Bone marrow (tissue), 2 donors: ENCODE data around the gene RBM19.
A peak's percentile ranks its signal among the peaks of the same experiment; 100 is the strongest.

Source experiments
- DNase-seq, 2 donors: peaks; one replicate each; lab custom pipeline; 2025; lab: John Stamatoyannopoulos, UW

RBM19 gene

DNA sequence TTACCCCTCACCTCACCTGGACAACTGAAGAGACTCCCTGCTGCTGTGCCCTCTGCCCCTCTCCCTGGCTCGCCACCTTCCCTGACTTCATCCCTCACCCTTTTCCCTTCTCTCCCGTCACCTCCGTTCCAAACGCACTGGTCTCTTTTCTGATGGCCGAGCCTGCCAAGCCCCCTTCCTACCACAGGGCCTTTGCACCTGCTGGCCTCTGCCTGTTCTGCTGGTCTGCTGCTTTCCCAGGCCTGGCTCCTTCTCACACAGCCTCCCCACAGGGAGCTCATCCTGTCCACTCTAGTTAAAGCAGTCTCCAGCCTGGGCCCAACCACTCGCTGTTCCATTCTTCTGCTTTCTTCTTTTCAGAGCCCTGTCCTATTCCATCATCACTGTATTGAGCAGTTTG, 34.6 kb downstream of the RBM19 start:
- no peak for DNase-seq

DNA sequence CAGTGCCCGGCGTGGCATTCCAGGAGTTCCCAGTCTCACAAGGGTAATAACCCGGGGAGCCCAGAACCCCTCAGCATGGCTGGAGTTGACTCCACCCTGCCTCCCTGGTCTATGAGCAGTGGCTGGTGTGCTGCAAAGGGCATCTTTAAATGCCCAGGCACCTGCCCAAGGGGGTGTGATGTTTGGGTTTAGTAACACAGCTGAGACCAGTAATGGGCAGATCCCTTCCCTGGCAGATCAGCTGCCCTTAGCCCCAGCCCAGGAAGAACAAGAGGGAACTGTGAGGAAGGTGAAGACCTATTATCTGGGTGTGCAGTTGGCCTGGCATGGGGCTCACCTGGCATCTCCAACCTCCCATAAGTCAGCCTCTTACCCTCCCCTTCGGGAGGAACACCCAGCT, 35.9 kb downstream of the RBM19 start:
- DNase-seq = no peak

DNA sequence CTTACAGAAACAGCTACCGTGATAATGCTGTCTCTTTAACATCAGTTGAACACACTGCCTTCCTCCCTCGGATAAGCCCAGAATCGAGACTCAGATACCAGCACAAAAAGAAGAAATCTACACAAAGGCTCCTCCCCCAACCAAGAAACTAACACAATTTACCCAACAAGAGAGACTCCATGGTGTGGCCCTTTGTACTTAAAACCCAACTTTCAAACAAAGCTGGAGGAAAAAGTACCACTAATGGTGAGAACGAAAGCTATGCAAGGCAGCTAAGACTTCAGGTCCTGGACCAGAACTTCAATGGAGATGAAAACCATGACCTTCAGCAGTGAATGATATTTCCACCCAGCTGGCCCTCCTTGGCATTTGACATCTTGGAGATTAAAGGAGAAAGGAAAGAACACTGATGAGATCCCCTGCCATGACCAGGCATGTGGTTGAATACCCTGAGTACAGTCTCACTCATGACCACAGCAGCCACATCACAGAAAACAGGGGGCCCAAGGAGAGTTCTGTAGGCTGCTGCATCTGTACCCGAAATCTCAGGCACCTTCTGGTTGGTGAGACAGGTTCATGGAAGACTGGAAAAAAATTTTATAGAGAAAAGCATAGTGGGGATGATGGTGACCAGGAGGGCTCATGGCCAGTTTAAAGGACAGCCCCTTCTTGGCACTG, 36.7 kb downstream of the RBM19 start:
- DNase-seq = no peak

DNA sequence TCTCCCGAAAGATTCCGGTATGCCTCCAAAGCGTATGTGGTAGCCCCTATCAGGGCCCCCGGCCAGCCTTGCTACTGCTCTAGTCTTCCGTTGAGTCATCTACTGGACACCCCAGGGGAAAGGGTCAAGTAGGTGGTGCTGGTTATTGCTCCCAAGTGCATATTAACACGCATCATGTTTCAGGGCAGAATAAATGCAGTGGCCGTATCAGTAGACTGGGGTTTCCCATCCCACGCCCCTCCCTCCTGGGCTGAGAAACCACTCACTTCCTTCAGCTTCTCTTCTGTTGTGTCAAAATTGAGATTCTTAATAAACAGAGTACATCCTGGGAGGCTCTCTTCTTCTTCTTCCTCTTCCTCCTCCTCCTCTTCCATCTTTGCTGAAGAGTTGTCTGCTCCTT, 39.3 kb downstream of the RBM19 start:
- DNase-seq = no peak

DNA sequence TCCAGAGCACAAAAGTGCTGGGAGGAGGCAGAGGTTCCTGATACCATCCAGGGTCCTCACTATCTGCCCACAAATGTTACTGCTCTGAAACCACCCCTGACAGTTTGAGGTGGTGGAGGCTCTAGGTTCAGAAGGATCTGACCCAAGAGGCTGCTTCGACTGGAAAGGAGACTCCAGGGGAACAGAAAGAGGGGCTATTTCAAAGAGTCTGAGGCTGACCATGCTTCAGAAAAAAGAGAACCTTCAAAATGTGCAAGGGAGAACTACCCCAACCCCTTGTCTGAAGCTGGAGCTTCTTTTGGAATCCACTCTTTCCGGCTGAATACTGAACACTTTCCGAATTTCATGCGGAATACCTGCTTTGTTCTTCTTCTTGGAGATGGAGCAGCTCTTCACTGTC, 41.8 kb downstream of the RBM19 start:
- no peak for DNase-seq

DNA sequence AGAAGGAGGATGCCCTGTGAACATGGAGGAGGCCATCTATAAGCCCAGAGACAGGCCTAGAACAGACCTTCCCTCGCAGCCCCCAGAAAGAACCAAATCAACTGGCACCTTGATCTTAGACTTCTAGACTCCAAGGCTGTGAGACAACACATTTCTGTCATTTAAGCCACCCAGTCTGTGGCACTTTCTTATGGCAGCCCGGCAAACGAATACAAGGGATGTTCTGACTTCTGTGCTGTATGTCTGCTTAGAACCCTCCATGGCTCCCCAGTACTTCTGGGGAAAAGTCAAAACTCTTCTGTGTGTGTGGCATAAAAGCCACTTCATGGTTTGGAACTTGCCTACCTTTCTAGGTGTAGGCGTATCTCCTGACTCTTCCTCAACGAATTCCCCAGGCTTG, 42.9 kb downstream of the RBM19 start:
- DNase-seq = no peak

DNA sequence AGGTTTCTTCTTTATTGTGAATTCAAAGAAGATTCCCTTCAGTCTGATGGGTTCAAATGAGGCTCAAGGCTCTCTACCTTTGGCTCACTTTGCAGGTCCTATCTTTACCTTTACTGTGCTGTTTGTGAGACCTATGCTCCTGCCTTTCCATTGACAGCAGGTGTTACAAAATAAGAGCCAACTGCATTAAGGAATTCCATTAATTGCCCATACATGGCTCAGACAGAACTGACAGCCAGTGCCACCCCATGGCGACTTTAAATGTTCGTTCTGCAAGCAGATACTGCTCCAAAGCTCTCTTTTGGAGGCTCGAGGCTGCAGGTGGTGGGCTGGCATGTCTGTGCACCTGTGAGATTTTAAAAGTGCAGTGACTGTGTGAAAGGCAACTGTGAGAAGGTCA, 44.7 kb downstream of the RBM19 start:
- DNase-seq = no peak

DNA sequence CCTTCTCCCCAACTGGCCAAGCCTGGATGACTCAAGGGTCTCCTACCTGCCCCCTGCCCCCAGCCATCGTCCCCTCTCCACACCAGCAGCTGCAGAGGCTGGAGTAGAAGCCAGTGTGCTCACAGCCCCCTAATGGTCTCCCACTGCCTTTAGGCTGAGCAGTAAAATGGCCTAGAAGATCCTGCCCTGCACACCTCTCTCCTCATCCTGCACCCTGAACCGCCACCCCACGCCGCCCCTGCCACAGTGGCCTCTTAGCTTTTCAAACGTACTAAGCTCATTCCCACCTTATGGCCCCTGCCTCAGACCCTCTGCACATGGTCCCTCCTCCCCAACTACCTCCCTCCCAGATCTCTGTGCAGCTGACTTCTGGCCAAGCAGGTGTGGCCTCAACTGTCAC, 46.3 kb downstream of the RBM19 start:
- no peak for DNase-seq

DNA sequence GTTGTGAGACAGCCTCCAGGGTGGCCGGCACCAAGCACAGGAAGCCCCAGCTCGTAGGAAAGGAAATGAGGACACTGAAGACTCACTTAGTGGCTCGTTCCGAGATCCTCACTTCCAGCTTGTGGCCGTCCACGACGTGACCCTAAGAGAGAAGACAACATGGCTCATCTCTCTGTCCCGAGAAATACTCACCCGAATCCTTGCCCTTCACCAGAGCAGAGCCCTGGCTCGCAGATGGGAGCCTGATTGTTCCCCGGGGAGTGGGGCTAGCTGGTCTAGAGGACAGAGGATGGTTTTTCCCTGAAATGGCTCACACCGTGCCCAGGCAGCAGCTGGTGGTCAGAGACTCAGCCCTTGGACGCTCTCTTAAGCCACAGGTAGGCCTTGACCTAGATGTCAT, 47.8 kb downstream of the RBM19 start:
- no peak for DNase-seq

DNA sequence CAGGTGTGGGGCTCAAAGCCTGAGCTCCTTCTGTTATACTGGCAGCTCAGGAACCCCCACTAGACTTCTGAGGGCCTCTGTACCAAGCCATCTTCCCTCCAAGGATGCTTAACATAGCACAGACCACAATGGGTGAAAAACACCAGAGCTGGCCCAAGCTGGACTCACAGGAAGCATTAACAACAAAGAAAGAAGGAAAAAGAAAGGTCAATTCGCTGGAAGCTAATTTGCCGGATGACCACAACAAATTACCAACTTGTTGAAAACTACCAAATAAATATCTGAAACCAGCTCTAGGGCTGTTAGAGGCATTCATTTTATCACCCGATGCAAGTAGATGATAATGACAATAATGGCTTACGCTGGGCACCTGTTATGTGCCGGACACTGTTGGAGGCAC, 48.7 kb downstream of the RBM19 start:
- DNase-seq = no peak

DNA sequence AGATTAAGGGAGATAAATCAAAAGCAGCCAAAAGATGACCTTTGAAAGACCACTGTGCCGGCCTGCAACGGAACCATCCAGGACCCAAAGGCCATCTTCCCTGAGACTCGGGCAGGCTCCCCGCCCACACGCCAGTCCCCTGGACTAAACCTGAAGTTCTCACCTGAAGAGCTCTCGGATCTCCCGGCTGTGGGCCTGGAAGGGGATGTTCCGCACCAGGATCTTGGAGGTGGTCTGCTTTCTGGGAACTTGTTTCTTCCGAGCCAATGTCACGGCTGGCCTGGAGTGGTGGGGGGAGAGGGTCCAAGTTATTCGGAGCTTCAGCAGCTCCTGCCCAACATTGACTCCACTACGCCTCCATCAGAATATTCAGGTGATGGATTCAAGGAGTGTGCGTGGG, 51.3 kb downstream of the RBM19 start:
- no peak for DNase-seq

DNA sequence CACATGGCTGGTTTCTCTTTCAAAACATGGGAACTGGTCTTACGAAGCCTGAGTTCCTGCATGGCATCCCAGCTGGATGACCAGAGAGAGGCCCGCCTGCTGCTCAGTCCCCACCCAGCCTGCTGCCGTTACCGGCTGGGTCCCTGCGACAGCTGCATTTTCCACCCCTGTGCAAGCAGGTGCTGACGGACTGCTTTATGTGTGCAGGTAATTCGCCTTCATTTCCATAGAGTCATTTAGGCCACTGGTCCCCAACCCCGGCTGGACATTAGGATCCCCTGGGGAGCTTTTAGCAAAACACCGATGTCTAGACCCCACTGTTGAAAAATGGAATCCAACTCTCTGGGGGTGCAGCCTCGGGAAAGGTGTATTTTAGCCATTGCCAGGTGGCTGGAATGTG, 51.9 kb downstream of the RBM19 start:
- no peak for DNase-seq

DNA sequence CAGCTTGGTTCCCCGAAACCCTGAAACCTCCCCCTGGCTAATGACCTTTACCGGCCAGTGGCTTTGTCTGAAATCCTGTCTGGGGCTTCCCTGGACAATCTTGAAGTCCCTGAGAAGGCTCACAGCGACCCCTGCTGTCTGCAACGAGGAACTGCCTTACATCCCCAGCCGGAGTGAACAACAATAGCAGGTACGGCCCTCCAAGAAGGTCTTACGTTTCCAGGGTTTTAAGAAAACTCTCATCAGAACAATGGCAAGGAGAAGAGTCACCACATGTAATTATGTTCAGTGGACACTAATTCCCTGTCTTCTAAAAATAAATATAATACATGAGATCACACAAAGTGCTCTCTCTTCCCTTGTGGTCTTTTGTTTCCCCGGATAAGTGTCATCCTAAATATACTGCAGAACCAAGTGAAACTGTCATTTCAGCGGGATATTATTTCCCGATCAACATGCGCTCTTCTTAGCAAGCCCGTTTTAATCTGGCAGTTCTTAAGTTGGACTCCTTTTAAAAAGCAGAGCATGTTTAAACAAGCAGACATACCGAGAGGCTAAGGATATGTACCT, 53.3 kb downstream of the RBM19 start:
- DNase-seq = peak; percentile 15 to 27

DNA sequence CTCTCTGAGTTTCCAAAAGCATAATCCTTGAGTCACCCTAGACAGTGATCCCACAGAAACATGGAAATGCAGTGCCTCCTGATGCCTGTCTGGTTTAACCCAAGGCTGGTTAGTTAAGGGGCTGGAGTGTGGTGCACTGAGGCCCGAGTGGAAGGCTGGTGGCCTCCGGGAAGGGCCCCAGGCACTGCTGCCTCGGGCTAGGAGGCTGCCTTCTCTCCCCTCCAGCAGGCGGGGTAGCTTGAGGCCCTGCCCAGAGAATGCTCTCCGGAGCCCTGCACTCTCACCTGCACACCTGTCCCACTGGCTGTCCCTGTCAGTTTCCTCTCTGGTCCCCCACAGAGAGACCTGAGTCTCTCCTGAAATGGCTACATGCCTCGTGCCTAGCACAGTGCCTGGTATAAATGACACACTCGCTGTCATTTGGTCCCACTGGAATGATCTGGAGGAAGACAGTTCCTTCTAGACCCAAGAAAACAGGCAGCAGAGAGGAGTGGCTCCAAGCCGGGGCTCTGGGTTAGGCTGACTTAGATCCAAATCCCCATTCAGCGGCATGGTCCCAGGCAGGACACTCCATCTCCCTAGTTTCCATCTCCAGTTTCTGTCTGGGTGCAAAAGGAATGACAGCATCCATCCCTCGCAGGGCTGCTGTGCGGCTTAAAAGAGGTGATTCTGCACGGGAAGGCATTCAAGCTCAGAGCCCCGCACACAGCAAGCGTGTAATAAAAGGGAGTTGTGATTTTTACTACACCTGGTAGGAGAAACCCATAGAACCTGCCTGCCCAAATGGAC, 54.0 kb downstream of the RBM19 start:
- DNase-seq = no peak

DNA sequence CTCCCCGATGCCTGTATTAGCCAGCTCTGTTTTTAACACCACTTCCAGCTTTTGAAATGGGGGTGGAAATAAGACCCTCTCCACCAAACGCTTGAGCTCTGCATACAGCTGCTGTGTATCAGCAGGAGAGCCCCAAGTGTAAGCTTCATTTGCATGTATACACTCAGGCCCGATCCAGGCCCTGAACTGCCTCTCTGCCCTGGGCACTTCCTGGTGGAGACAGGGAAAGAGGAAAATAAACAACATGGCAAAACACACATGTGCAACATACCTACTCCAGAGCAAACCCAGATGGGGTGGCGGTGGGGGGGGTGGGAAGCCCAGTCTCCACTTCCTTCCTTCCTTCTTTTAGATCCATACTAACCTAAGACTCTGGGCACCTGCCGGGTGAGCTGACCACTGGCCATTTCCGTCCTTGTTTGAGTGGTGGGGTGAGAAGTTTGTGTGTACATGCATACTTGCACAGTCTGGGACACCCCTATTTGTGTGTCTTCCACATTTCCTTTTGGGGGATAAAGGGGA, 55.3 kb downstream of the RBM19 start:
- no peak for DNase-seq

DNA sequence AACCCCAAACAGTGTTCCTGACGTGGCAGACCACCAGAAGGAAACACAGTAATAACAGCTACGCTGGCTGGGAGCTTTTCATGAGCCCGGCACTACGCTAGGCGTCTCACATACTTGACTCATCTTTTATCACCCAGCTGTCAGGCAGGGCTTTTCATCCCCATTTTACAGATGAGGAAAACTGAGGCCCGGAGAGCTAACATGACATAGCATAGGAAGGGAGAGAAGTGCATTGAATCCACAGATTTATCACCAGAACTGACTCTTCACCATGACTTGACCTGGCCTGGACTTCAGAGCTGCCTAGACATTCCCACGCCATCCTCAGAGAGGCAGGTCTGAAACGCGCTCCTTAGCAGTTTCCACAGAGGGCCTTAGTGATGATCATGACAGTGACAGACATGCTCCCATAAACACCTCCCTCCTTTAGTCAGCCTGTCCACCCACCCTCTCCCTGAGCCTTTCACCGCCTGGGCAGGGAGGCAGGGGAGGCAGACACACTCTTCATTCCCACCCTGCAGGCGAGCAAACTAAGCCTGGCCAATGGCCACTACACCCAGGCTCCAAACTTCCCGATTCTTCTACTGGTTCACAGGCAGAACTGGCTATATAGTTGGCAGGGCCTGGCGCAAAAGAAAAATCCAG, 56.2 kb downstream of the RBM19 start:
- DNase-seq = no peak

DNA sequence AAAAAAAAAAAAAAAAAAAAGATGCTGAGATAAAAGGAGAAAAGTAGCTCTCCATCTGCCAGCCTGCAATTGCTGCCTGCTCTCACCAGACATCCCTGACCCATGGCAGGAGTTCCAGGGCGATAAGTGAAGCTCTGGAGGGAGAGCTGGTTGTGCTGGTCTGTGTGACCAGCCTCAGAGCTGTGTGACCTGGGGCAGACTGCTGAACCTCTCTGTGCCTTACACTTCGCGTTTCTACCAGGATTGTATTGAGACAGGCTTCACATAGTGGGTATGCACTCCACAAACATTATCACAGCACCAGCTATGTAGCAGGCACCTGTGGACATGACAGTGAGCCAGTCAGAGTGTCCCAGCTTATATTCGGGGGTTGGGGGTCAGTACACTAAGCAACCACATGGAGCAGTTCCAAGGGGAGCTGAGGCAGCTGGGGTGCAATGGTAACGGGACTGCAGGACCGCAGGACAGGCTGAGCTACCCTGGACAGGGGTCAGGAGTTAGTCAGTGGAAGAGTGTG, 57.5 kb downstream of the RBM19 start:
- no peak for DNase-seq

DNA sequence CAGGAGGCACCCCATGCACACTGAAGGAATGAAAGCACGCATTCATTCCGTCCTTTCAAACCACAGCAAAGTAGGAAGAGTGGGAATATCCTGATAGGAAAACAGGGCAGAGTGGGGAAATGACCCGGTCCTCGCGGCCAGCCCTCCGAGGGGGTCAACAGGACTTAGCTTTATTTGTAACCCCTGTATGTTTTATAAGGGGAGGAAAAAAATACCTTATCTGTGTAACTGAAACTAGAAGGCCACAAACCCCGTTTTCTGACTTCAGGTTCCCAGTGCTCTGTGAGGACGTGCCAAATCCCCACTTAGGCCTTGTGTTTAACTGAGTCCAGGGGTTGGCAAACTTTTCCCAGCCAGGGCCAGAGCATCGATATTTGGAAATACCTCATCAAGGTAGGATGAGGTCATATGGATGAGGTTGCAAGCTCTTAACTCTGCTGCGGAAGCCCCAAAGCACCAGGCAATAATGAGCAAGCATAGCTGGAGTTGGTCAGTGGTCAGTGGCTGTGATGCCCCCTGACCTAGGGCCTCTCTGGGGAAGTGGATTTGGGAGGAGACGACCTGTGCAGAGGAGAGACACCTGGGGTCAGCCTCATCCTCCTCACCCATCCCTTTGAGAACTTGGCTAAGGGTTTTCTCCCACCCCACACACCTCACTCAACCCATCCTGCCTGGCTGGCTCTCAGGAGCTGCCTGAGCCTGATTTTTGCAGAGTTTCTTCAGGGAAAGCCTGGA, 58.5 kb downstream of the RBM19 start:
- DNase-seq = no peak

DNA sequence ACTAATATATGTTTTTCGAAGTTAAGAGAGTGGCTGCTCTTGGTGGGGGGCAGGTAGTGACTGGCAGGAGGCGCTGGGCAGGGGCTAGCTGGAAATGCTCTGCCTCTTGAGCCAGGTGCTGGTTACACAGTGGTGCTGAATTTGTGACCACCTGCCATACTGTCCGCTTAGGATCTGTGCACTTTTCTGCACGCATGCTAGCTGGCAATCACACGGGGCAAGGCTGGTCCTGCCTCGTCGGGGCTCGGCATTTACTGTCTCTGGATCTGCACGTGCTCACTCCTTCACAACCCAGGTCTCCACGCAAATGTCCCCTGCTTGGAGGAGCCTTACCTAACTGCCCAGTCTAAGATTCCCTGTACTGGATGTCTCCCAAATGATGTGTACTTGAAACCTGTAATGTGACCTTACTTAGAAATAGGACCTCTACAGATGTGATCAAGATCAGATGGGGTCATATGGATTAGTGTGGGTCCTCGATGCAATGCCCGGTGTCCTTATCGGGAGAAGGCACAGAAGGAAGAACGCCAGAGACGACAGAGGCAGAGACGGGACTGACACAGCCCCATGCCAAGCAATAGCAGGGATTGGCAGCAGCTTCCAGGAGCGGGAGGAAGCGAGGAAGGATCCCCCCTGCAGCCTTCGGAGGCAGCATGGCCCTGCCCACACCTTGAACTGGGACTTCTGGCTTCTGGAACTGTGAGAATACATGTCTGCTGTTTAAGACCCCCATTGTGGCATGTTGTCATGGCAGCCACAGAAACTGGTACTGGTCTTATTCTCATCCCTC, 59.5 kb downstream of the RBM19 start:
- DNase-seq = no peak

DNA sequence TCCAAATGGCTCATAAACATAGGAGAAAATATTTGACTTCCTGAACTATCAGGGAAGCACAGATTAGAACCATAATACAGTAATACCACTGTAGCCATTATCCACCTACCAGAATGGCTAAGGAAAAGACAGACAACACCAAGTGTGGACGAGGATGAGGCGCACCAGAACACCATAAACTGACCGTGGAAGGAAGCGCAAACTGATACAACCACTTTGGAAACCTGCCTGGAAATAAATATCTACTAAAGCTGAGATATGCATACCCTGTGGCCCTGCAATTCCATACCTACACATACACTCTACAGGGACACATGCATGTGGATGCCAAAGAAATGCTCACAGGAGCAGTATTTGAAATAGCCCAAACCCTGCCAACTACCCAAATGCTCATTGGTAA, 60.3 kb downstream of the RBM19 start:
- DNase-seq = no peak

DNA sequence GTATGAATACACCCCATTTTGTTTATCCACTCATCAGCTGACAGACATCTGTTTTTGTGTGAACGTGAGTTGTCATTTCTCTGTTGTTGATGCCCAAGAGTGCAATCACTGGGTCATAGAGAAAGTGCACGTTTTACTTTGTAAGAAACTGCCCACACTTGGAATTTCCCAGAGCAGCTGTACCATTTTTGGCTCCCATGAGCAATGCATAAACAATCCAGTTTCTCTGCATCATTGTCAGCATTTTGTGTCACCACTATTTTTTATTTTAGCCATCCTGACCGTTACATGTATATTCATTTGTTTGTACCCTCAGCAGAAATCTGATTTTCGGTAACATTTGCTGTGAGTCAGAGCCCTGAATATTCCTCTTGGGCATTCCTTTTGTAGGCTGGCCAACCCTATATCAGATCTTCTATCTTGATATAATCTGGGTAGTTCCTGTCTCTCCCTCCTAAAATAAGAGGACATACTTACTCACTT, 62.7 kb downstream of the RBM19 start:
- DNase-seq = no peak
